HG03095 (cell line): ENCODE results near the gene CCL2.

Experiments used
- ATAC-seq: cut with Tn5 transposase; IDR thresholded peaks from one replicate; pipeline ENCODE4 v1.9.1; 2021; ENCODE audit warnings: moderate library complexity; ENCODE audit not compliant: unreplicated experiment

CCL2 gene

DNA sequence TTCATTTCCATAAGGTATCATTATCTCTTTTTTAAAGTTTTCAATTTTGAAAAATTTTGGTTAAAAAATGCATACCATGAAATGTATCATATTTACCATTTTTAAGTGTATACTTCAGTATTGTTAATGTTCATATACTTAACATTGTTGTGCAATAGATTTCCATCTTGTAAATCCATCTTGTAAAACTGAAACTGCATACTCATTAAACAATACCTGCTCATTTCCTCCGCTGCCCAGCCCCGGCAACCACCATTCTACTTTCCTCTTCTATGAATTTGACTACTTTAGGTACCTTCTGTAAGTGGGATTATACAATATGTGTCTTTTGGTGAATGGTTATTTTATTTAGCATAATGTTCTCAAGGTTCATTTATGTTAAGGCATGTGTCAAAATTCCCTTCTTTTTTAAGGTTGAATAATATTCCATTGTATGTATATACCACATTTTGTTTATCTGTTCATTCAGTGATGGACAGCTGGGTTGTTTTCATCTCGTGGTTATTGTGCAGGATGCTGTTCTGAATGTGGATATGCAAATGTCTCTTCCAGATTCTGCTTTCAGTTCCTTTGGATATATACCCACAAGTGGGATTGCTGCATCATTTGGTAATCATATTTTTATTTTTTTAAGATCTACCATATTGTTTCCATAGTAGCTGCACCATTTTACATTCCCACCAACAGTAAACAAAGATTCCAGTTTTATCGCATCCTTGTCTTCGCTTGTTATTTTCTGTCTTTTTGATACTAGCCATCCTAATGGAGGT lies 6.7 kb downstream of the CCL2 start:
- no peak for ATAC-seq

DNA sequence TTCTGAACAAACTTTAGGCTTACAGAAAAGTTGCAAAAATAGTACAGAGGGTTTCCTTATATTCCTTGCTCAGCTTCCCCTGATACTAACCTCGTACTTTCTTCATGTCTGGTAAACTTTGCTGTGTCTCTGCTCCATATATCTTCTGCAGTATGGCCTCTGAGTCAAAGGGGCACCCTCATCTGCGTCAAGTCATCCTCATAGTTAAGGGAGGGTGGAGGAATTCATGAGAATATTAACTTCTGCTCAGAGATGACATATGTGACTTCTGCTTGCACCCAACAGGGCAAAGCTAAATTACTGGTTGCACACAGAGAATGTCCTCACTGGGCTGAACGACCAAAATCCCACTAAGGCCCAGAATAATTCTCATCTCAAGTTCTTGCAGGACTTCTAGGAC lies 10.6 kb downstream of the CCL2 start:
- no peak for ATAC-seq

DNA sequence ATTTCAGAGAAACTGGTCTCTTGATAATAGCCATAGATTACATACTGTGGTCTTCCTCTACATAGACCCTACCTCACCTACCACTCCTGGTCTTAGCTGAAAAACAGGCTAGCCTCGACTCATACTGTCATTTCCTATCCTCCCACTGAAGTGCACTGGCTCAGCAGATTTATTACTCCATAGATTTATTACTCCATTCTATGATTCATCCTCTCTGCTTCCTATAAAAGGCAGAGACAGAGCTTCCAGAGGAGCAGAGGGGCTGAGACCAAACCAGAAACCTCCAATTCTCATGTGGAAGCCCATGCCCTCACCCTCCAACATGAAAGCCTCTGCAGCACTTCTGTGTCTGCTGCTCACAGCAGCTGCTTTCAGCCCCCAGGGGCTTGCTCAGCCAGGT lies 14.9 kb downstream of the CCL2 start, which contains the start of gene CCL7:
Gene CCL7 (plus strand): TSS at position 253 of the 400 bp plus-strand sequence. CDS start 70 bp downstream, at position 323.
- ATAC-seq, result no peak

DNA sequence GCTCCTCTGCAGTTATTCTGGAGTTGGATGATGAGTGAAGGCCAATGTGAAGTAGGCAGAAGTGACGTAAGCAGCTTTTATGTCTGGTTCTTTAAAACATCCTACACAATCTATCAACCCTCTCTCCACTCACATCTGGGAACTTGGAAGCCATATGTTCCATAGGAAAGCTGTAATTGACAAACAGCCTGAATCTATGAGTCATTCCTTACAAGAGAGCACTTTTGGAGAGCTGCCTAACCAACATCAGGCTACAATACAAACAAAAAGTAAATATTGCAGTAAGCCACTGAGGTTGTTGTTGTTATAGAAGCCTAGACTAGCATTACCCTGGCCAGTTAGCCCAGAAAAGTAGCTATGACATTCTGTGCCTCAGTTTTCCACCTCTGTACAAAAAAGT lies 20.8 kb downstream of the CCL2 start:
- ATAC-seq, result no peak

DNA sequence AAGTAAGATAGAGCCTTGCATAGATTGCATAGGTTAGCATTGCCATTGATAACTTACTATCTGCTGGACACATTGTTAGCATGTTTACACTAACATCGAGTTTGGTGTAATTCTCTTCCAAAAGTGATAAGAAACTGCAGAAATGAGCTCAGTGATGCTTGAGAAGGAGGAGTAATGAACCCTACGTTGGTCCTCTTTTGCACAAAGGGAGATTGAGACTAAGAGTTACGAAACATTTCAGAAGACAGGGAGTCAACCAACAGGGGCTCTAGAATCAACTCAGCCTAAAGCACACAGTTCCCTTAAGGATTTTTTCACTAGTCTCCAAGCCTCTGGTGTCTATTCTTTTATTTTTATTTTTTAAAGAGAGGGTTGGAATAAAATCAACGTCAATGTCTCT lies 21.7 kb downstream of the CCL2 start:
- ATAC-seq, result no peak

GRCh38 chr17:34283571-34283970 lies 28.5 kb downstream of the CCL2 start:
- no peak for ATAC-seq

DNA sequence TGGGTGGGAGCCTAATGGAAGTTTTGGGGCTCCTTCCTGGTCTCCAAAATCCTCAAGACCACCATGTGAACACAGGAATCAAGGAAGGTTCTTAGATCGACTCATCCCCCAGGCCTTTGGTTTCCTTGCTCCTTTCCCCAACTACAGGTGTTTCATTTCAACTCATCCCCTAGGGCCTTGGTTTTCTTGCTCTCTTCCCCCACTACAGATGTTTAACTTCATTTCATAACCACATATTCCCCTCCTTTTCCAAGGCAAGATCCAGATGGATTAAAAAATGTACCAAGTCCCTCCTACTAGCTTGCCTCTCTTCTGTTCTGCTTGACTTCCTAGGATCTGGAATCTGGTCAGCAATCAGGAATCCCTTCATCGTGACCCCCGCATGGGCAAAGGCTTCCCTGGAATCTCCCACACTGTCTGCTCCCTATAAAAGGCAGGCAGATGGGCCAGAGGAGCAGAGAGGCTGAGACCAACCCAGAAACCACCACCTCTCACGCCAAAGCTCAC lies 30.3 kb downstream of the CCL2 start, which contains the start of gene CCL11:
Gene CCL11 (plus strand): TSS at position 457 of the 507 bp plus-strand sequence. CDS start 67 bp downstream, outside the sequence.
- ATAC-seq, result no peak

DNA sequence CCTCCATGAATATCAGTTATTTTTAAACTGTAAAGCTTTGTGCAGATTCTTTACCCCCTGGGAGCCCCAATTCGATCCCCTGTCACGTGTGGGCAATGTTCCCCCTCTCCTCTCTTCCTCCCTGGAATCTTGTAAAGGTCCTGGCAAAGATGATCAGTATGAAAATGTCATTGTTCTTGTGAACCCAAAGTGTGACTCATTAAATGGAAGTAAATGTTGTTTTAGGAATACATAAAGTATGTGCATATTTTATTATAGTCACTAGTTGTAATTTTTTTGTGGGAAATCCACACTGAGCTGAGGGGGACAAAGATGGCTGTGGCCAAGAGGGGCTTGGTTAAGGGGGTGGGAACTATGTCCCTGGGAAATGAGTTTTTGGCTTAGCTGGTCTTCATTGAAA lies 32.8 kb downstream of the CCL2 start:
- no peak for ATAC-seq

DNA sequence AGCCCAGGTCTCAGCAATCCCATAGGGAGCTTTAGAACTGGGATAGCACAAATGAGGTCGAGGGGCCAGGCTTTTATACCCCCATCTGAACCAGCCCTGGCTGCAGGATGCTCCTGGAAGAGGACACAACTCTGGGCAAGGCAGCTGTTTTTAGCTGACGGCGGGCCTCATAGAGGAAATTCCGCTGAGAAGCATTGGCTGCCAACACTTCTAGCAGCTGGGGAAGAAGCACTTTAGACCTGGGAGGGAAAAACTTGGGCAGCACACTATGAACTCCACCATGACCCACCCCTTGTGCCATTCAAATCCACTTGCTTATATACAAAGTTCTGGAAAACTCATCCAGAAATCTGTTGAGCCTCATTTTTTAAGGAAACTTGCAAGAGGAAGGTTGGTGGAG lies 35.5 kb downstream of the CCL2 start:
- ATAC-seq, result no peak

DNA sequence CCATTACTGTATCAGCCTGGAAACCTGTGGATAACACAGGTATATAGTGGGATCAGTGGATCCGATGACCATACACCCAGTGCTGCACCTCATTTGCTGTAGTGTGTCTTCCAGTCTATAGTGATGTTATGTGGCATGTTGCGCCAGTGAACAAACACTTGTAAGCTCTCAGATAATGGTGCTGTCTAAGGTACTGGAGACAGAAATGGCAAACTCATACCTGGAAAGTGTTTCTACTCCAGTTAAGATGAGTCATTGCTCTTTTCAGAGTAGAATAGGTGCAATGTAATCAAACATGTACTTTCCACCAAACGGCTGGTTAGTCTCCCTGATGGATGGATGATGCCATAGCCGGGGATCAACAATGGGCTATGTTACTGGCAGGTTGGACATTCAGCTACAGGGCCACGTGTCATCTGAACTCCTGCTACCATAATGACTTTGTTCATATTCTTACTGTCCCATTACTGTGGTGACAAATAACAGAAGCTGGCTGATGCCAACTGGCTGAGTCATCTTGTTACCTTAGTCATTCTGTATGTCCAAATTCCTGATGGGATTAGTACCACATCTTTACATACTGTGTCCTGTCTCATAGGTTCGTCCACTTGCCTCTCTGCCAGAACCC lies 36.8 kb downstream of the CCL2 start:
- no peak for ATAC-seq

DNA sequence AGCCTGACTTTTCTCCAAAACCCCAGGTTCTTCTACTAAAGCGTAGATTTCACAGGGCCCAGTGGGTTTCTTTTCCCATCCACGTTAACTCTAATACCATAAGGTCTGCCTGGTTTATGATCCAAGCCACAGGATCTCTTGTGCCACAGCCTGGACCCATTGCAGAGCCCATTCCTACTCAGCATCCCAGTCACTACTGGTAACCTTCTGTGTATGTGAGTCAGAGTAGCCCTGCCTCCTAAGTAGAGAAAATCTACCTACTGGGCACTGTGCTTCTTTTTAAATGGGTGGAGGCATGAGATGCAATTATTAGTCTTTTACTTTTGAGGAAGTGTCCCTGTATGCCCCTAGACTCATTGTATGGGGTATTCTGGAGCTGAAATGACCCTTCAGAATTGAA lies 43.9 kb downstream of the CCL2 start:
- no peak for ATAC-seq

DNA sequence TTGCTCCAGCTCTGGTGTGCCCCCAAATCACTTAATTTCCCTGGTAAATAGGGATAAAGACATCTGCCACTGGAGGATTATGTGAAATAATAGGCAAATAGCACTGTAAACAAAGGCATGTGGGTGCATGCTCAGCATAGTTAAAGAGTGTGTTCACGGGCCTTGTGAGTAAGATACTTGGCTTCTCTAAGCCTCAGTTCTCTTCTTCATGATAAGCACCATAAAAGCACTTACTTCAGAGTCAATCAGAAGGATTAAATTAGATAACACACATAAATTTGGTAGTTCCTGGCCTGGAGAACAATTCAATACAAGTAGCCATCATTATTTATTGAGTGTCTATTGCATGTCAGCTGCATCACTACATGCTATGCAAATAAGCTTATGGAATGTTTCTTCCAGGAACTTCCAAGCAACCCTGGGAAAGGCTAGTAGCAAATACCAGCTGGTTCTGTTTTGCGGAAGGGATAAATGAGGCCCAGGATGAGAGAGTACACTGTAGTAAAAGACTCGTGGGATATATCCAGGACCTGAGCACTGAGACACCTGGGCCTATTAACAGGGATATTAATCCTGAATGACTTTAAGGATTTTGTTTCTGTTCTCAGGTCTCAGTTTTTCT lies 45.0 kb downstream of the CCL2 start:
- no peak for ATAC-seq

- no peak for ATAC-seq
Observed at GRCh38 chr17:34300652-34301370, 45.7 kb downstream of the CCL2 start.

DNA sequence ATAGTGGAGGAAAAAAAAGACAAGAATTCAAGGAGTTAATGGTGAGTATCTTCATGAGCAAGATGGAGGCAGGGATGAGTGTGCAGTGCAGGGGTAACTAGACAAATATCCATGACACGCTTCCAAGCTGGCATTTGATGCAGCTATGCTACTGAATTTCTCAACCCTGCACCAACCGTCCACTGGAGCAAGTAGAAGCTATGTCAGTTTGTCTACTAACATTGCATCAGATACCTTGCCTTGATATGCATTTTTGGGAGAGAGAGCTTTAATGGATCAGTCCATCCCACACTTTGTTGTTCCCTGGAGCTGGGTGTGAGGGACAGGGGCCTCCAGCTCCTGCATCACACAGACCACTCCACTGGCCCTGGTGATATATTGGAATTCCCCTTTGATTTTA lies 46.9 kb downstream of the CCL2 start:
- no peak for ATAC-seq

GRCh38 chr17:34302636-34303035 lies 47.6 kb downstream of the CCL2 start:
- no peak for ATAC-seq

DNA sequence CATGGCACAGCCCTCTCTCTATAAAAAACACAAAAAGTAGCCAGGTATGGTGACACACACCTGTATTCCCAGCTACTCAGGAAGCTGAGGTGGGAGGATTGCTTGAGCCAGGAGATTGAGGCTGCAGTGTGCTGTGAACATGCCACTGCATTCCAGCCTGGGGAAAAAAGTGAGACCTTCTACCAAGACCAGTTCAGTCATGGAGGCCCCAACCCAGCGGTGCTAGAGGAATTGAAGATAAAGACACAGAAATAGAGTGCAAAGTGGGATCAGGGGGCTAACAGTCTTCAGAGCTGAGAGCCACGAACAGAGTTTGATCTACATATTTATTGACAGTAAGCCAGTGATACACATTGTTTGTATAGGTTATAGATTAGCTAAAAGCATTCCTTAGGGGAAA lies 48.5 kb downstream of the CCL2 start:
- ATAC-seq, result no peak

DNA sequence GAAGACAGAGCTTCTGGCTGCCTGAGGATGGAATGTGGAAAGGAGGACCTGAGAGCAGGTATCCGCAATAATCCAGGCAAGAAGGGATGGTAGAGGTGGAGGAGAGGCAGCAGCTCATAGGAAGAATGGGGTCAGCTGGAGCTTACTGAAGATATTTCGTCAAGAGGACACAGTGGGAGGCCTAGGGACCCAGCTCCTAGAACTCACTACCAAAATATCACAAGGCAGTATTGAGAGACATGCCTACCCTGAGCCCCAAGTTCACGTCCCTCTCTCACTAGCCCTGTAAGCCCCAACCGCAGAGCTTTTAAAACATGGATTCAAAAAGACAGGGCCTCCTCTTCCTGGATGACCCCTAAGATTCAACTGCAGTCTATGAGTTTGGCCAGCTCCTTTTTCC lies 50.0 kb downstream of the CCL2 start:
- ATAC-seq, result no peak

- ATAC-seq, result no peak
Observed at GRCh38 chr17:34305606-34306005, 50.5 kb downstream of the CCL2 start.

DNA sequence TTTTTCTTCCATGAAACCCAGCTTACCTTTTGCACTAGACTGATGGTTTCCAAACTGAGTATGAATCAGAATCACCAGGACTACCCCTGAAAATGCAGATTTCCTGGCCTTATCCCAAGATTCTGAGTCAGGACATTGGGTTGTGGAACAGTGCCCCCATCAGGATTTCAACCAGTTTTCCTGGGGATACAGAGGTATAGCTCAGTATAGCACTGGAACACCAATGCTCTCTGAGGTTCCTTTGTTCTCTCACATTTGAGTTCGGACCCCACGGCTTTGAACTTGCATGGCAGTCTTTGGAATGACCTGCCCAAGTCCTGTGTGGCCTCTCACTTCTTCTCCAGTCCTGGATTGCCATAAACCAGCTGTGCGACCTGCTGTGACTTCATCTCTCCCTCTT lies 51.4 kb downstream of the CCL2 start:
- no peak for ATAC-seq
